HCT116 (cell line): ENCODE measurements around the gene SMIM21. TPM values are rescaled to one million over a fixed set of nuclear protein-coding genes. Genes with fewer than 3 reads are reported as not detected.

Source experiments
- ATAC-seq: fragments of 200-7000 bp; cut with Tn5 transposase; 2 replicates; pipeline ENCODE4 v1.9.1; 2020; ENCODE audit warnings: mild to moderate bottlenecking, moderate library complexity
- BruUV-seq: library from RNA; stranded (reverse); fragments of 400-500 nt; replicated peaks from 2 replicates; lab custom pipeline; 2021; lab: Mats Ljungman, UMichigan
- CTCF ChIA-PET: fragments of 300-600 bp; sonication (Branson Sonifier 250); formaldehyde crosslinking; loops from one replicate; lab custom pipeline; 2021; ENCODE audit warnings: antibody characterized with exemption; lab: Charles Lee
- POLR2A ChIA-PET: fragments of 300-600, 350-600 bp; sonication (Branson Sonifier 250); formaldehyde crosslinking; loops from one replicate; lab custom pipeline; 2021; ENCODE audit warnings: antibody characterized with exemption; lab: Charles Lee
- RAD21 ChIA-PET, 2 experiments: fragments of 300-600 bp; sonication (Branson Sonifier 250); formaldehyde crosslinking; loops; one replicate each; lab custom pipeline; 2023; ENCODE audit warnings: low total read pairs in 2 of 2; ENCODE audit not compliant: uncharacterized antibody in 2 of 2, unreplicated experiment in 2 of 2, low non-redundant PET in 1 of 2; lab: Charles Lee
- DNase-seq: peaks from one replicate; pipeline ENCODE4 v3.0.0-alpha.2; 2010; ENCODE audit warnings: low read depth, low spot score
- H2AFZ ChIP-seq: fragments of 200-600 bp; shearing (Covaris generic), sonication (generic); 2 replicates; pipeline ENCODE4 v1.6.1; 2017; ENCODE audit warnings: low read depth, mixed run types, mixed read lengths, antibody characterized with exemption, low read length; ENCODE audit not compliant: poor library complexity, severe bottlenecking
- H3K27ac ChIP-seq: 2 replicates; pipeline ENCODE4 v1.5.1; 2012; ENCODE audit warnings: low read depth, low read length
- H3K27me3 ChIP-seq: fragments of 200-600 bp; sonication (generic); 2 replicates; pipeline ENCODE4 v1.6.1; 2016; ENCODE audit warnings: mixed run types, low read length, mixed read lengths; ENCODE audit not compliant: insufficient read depth
- H3K36me3 ChIP-seq, 2 experiments: fragments of 200-500 bp in 1 of 2; fragments of 200-600 bp in 1 of 2; sonication (Bioruptor generic) in 1 of 2; sonication (generic) in 1 of 2; 2 replicates each; pipeline versions ENCODE4 v1.5.1 to v1.6.1; 2014 to 2016; ENCODE audit warnings: low read length in 2 of 2, inconsistent platforms in 1 of 2, mixed read lengths in 1 of 2, mixed run types in 1 of 2; ENCODE audit not compliant: insufficient read depth in 2 of 2, control insufficient read depth in 1 of 2
- H3K4me1 ChIP-seq, 2 experiments: fragments of 200-600 bp in 1 of 2; sonication (generic) in 1 of 2; 2 replicates each; pipeline versions ENCODE4 v1.5.1 to v1.6.1; 2012 to 2017; ENCODE audit warnings: low read length in 2 of 2, inconsistent platforms in 1 of 2, mild to moderate bottlenecking in 1 of 2, mixed read lengths in 1 of 2, mixed run types in 1 of 2, moderate library complexity in 1 of 2; ENCODE audit not compliant: insufficient read depth in 2 of 2, control insufficient read depth in 1 of 2
- H3K4me2 ChIP-seq: fragments of 200-600 bp; sonication (generic); 2 replicates; pipeline ENCODE4 v1.6.1; 2017; ENCODE audit warnings: mixed run types, low read length, mixed read lengths
- H3K4me3 ChIP-seq, 2 experiments: fragments of 200-600 bp in 1 of 2; sonication (generic) in 1 of 2; replicated peaks in 1 of 2; 2 replicates each; pipeline ENCODE4 v1.5.1; 2011 to 2016; ENCODE audit warnings: low read length in 2 of 2, control low read depth in 1 of 2, low read depth in 1 of 2, mild to moderate bottlenecking in 1 of 2, mixed read lengths in 1 of 2, mixed run types in 1 of 2
- H3K79me2 ChIP-seq: fragments of 200-600 bp; sonication (generic); 2 replicates; pipeline ENCODE4 v1.6.1; 2017; ENCODE audit warnings: mild to moderate bottlenecking, mixed run types, low read length, moderate library complexity, mixed read lengths; ENCODE audit not compliant: insufficient read depth
- H3K9ac ChIP-seq: fragments of 200-600 bp; sonication (generic); 2 replicates; pipeline ENCODE4 v1.6.1; 2016; ENCODE audit warnings: low read length, mixed read lengths
- H3K9me2 ChIP-seq: fragments of 200-600 bp; sonication (generic), shearing (Covaris generic); 2 replicates; pipeline ENCODE4 v1.6.1; 2017; ENCODE audit warnings: mixed run types, mild to moderate bottlenecking, moderate library complexity; ENCODE audit not compliant: insufficient read depth
- H3K9me3 ChIP-seq, 2 experiments: fragments of 200-500 bp in 1 of 2; fragments of 200-600 bp in 1 of 2; sonication (Bioruptor generic) in 1 of 2; sonication (generic) in 1 of 2; 2 replicates each; pipeline ENCODE4 v1.6.1; 2014 to 2017; ENCODE audit warnings: low read length in 2 of 2, mixed read lengths in 2 of 2, inconsistent platforms in 1 of 2, low read depth in 1 of 2, mild to moderate bottlenecking in 1 of 2, mixed run types in 1 of 2, moderate library complexity in 1 of 2; ENCODE audit not compliant: control insufficient read depth in 1 of 2, insufficient read depth in 1 of 2
- H4K20me1 ChIP-seq: fragments of 200-600 bp; sonication (generic), shearing (Covaris generic); 2 replicates; pipeline ENCODE4 v1.6.1; 2017; ENCODE audit warnings: mixed run types, mild to moderate bottlenecking, moderate library complexity; ENCODE audit not compliant: insufficient read depth
- ATF3 ChIP-seq: IDR thresholded peaks from 2 replicates; pipeline ENCODE4 v1.6.1; 2012
- CBX3 ChIP-seq: IDR thresholded peaks from 2 replicates; pipeline ENCODE4 v1.6.1; 2012; ENCODE audit warnings: low read depth
- CTCF ChIP-seq, 3 experiments: fragments of 200-600 bp in 1 of 3; sonication (generic) in 1 of 3; IDR thresholded peaks in 2 of 3; conservative IDR thresholded peaks in 1 of 3; 2 replicates each; pipeline ENCODE4 v1.5.1; 2012 to 2017; ENCODE audit warnings: low read depth in 2 of 3, low read length in 2 of 3, antibody characterized with exemption in 1 of 3, borderline replicate concordance in 1 of 3, control low read depth in 1 of 3, mild to moderate bottlenecking in 1 of 3, mixed read lengths in 1 of 3, mixed run types in 1 of 3, moderate library complexity in 1 of 3; ENCODE audit not compliant: insufficient read depth in 1 of 3
- MAX ChIP-seq: IDR thresholded peaks from 2 replicates; pipeline ENCODE4 v1.6.1; 2012
- RAD21 ChIP-seq: IDR thresholded peaks from 2 replicates; pipeline ENCODE4 v1.6.1; 2012; ENCODE audit warnings: low read depth, mild to moderate bottlenecking
- REST ChIP-seq: IDR thresholded peaks from 2 replicates; pipeline ENCODE4 v1.6.1; 2012; ENCODE audit warnings: low read depth
- SRF ChIP-seq: IDR thresholded peaks from 2 replicates; pipeline ENCODE4 v1.6.1; 2012; ENCODE audit warnings: low read depth
- YY1 ChIP-seq: IDR thresholded peaks from 2 replicates; pipeline ENCODE4 v1.6.1; 2011; ENCODE audit warnings: low read length, low read depth, moderate library complexity, mild to moderate bottlenecking; ENCODE audit not compliant: insufficient replicate concordance; ENCODE audit errors: extremely low read depth
- ZBTB33 ChIP-seq: IDR thresholded peaks from 2 replicates; pipeline ENCODE4 v1.6.1; 2011; ENCODE audit warnings: mild to moderate bottlenecking, low read length, moderate library complexity; ENCODE audit not compliant: insufficient replicate concordance; ENCODE audit errors: extremely low read depth
- ZFX ChIP-seq: fragments of 450-650 bp; IDR thresholded peaks from 2 replicates; pipeline ENCODE4 v1.6.1; 2017
- ZNF274 ChIP-seq: fragments of 200-500 bp; sonication (Bioruptor generic); IDR thresholded peaks from 2 replicates; pipeline ENCODE4 v1.6.1; 2014; ENCODE audit warnings: mild to moderate bottlenecking, low read depth, low read length, inconsistent platforms
- intact Hi-C: fragments of 100-400 bp; cut with micrococcal nuclease; formaldehyde crosslinking; loops from 2 replicates; pipeline ENCODE4 v1.10.0; 2022
- total RNA-seq: library from RNA; stranded (reverse); gene quantifications from one replicate; pipeline ENCODE4 v1.2.1, GENCODE V29; 2021; ENCODE audit not compliant: unreplicated experiment

The SMIM21 gene
- total RNA-seq, 1 experiment from 2014 or later, result not detected

DNA sequence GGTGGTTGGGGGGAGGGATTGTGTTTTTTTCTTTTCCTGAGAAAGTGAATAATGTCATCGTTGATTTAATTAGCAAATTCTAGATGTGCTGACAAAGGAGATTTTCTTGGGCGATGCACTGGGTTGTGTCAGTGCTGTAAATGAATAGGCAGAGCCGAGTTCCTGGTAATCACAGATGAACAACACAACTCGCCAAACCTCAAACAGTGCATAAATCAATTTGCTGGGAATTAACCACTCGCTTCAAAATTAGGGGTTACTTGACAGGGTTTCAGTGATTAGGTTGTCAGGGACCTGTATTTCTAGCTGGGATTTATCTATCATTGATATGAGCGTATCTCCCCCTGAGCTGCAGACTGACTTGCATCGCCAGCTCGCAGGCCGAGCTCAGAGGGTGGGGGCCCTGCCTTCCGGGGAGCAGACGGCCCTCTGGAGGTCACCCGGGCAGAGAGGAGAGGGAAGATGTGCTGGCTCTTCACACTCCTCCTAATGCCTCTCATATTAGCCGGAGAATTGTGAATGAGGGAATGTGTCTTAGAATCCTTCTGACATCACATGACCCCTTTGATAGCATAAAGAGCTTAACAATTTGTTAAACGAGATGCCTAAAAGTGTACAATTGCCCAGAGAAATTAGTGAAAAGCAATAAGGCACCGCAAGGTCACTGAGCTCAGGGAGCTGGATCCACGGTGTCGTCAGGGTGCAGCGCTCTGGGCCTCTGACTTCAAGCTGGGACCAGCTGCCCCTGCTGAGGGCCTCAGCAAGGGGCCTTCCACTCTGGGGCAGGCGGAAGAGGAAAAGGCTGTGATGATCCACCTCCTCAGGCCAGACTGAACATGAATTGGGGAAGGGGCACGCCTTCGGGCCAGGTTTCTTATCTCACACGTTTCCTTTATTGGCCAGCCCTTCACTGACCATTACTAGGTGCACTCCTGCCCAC is 48.9 kb downstream of the SMIM21 start:
- DNase-seq, result no peak
- no peak overlapping the region for H3K4me2 ChIP-seq
- H3K9me2 ChIP-seq, result no peaks in the 10 kb centered on the region
- no peak overlapping the region for H3K9ac ChIP-seq
- ATAC-seq, result no peak
- TF ChIP-seq SRF (no peak), ZNF274 (no peak), REST (no peak), RAD21 (no peak), ZFX (no peak), ATF3 (no peak), YY1 (no peak), CBX3 (no peak), MAX (no peak), CTCF (IDR thresholded peaks at IDR 0.05 in 2 of 3, conservative IDR thresholded peaks at IDR 0.05 in 1 of 3; ENCODE audit: borderline replicate concordance in 1 of 3, insufficient read depth in 1 of 3, low read depth in 2 of 3, low read length in 2 of 3) (no peak), ZBTB33 (no peak)
- intact Hi-C loops, result no loop called here
- H3K9me3 ChIP-seq, result no peaks in the 10 kb centered on the region
- no peak overlapping the region for H2AFZ ChIP-seq
- no peaks in the 10 kb centered on the region for H4K20me1 ChIP-seq
- no peak overlapping the region for H3K4me3 ChIP-seq
- no peaks in the 10 kb centered on the region for H3K36me3 ChIP-seq
- RAD21 ChIA-PET, result no interaction called here
- peaks cover 16% of the 10 kb centered on the region; the same call in 1 of the 2 replicates for H3K27me3 ChIP-seq
- no peaks in the 10 kb centered on the region for H3K4me1 ChIP-seq
- CTCF ChIA-PET, result no interaction called here
- POLR2A ChIA-PET, result no interaction called here
- no TSS peak for BruUV-seq
- H3K79me2 ChIP-seq, result no peaks in the 10 kb centered on the region
- H3K27ac ChIP-seq, result no peak overlapping the region
